ENCODE results near the gene CD163.

The CD163 gene

DNA sequence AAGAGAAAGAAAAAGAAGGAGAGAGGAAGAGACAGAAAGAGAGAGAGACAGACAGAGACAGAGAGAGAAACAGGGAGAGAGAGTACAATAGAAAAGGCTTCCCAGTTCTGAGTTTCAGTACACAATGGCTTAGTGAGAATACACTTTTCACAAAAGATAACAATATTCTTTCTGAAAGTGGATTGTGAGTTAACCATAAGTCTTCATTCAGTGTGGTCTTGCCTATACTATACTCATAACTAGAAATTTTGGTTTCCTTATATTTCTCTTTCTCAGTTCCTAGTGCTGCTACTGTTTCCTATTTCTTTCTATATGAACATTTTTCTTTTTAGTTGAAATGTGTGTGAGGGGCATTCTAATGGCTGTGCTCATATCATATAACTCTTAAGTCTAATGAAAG, 68.9 kb downstream of the CD163 start:
- H3K4me1 ChIP-seq (ENCODE audit: insufficient read depth, poor library complexity, severe bottlenecking): peaks cover 16% of the 10 kb centered on the region
- no peak overlapping the region for H3K4me3 ChIP-seq (ENCODE audit: severe bottlenecking)
- no peak for TF ChIP-seq CTCF (IDR thresholded peaks at IDR 0.05; ENCODE audit: poor library complexity, severe bottlenecking)
- H3K9me3 ChIP-seq (ENCODE audit: severe bottlenecking): no peaks in the 10 kb centered on the region
- no peaks in the 10 kb centered on the region for H3K36me3 ChIP-seq (ENCODE audit: low read depth)
- no peak overlapping the region for H3K27ac ChIP-seq (ENCODE audit: poor library complexity, severe bottlenecking)
- DNase-seq (ENCODE audit: low spot score): no peak
- ATAC-seq (ENCODE audit: low read depth): no peak
- no peaks in the 10 kb centered on the region for H3K27me3 ChIP-seq (ENCODE audit: insufficient read depth, poor library complexity, severe bottlenecking)

DNA sequence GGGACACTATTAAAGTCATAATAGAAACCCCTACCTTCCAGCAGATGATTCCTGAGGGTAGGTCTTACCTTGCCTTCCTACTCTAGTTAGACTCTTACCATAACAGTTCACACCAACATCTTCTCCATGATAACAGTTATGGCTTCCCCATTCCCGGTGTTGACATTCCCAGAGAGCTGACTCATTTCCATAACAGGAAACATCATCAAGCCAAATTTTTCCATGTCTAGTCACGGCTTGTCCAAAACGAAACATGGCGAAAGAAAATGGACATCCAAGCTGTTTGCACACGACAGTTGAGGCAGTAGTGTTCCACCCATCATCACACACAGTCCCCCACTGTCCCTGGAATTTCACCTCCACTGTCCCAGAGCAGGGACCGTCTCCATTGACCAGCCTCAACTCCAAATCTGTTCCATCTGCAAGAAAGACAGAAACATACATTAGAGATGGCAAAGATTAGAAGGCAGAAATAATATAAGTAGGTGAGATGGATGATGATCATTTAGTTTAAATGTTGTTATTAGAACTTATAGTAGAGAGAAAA, 70.2 kb downstream of the CD163 start:
- Histone ChIP-seq H3K27ac (ENCODE audit: poor library complexity, severe bottlenecking) (peak overlapping the region; percentile 16), H3K4me3 (ENCODE audit: severe bottlenecking) (no peak overlapping the region), H3K27me3 (ENCODE audit: insufficient read depth, poor library complexity, severe bottlenecking) (no peaks in the 10 kb centered on the region), H3K36me3 (ENCODE audit: low read depth) (no peaks in the 10 kb centered on the region), H3K4me1 (ENCODE audit: insufficient read depth, poor library complexity, severe bottlenecking) (peaks cover 16% of the 10 kb centered on the region), H3K9me3 (ENCODE audit: severe bottlenecking) (no peaks in the 10 kb centered on the region)
- TF ChIP-seq CTCF (IDR thresholded peaks at IDR 0.05; ENCODE audit: poor library complexity, severe bottlenecking): no peak
- ATAC-seq (ENCODE audit: low read depth): peak; percentile 65; the same call in 2 of the 3 replicates
- no peak for DNase-seq (ENCODE audit: low spot score)

- Histone ChIP-seq H3K4me3 (ENCODE audit: severe bottlenecking) (no peak overlapping the region), H3K27me3 (ENCODE audit: insufficient read depth, poor library complexity, severe bottlenecking) (no peaks in the 10 kb centered on the region), H3K9me3 (ENCODE audit: severe bottlenecking) (no peaks in the 10 kb centered on the region), H3K4me1 (ENCODE audit: insufficient read depth, poor library complexity, severe bottlenecking) (peaks cover 16% of the 10 kb centered on the region), H3K36me3 (ENCODE audit: low read depth) (no peaks in the 10 kb centered on the region), H3K27ac (ENCODE audit: poor library complexity, severe bottlenecking) (no peak overlapping the region)
- ATAC-seq (ENCODE audit: low read depth) (no peak), DNase-seq (ENCODE audit: low spot score) (no peak)
- no peak for TF ChIP-seq CTCF (IDR thresholded peaks at IDR 0.05; ENCODE audit: poor library complexity, severe bottlenecking)
Observed at GRCh38 chr12:7431993-7432685, 71.4 kb downstream of the CD163 start.

Data from RWPE2 (cell line).